Neural progenitor cell (in vitro differentiated cells): Measurements from ENCODE around the gene KANSL3.

Experiments
- EZH2 ChIP-seq: fragments of 200-600 bp; sonication (generic); IDR thresholded peaks from 2 replicates; pipeline ENCODE4 v1.6.1; 2017; ENCODE audit warnings: antibody characterized with exemption, mild to moderate bottlenecking, moderate library complexity
- EZH2phosphoT487 ChIP-seq: fragments of 200-600 bp; sonication (generic); IDR thresholded peaks from 2 replicates; pipeline ENCODE4 v1.6.1; 2017; ENCODE audit warnings: antibody characterized with exemption
- TF ChIP-seq, protein P1 (sequence below): fragments of 200-600 bp; sonication (generic); IDR thresholded peaks from 2 replicates; pipeline ENCODE4 v1.5.1; 2017; ENCODE audit warnings: antibody characterized with exemption, mild to moderate bottlenecking

DNA sequence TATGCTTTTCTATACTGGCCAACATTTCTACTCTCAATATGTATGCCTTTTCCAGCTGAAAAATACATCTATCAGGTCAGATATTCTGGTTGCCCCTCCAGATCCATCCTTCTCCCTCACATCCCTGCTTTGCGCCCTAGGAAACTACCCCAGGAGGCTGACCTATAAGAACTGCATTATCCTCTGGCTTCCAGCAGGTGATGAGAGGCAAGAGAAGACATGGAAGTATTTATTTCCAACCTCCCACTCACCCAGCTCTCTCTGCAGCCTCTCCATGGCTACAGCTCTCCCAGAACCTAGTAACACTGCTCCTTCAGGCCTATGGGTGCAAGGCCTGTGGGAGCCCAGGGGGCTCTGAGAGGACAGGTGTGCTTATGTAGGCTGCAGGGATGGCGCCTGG lies 58.7 kb downstream of the KANSL3 start:
- TF ChIP-seq, protein P1, sequence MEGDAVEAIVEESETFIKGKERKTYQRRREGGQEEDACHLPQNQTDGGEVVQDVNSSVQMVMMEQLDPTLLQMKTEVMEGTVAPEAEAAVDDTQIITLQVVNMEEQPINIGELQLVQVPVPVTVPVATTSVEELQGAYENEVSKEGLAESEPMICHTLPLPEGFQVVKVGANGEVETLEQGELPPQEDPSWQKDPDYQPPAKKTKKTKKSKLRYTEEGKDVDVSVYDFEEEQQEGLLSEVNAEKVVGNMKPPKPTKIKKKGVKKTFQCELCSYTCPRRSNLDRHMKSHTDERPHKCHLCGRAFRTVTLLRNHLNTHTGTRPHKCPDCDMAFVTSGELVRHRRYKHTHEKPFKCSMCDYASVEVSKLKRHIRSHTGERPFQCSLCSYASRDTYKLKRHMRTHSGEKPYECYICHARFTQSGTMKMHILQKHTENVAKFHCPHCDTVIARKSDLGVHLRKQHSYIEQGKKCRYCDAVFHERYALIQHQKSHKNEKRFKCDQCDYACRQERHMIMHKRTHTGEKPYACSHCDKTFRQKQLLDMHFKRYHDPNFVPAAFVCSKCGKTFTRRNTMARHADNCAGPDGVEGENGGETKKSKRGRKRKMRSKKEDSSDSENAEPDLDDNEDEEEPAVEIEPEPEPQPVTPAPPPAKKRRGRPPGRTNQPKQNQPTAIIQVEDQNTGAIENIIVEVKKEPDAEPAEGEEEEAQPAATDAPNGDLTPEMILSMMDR: peak; percentile 4
- no peak for TF ChIP-seq EZH2
- TF ChIP-seq EZH2phosphoT487: no peak
